Activated CD8-positive, alpha-beta memory T cell treated with anti-CD3 and anti-CD28 coated beads, Interleukin-2, amount 50 U/mL, for 48 hours (primary cell): Measurements from ENCODE around the gene PRDM5.

Source experiments
- DNase-seq: peaks from one replicate; pipeline ENCODE4 v3.0.0-alpha.2; 2020

Gene PRDM5

DNA sequence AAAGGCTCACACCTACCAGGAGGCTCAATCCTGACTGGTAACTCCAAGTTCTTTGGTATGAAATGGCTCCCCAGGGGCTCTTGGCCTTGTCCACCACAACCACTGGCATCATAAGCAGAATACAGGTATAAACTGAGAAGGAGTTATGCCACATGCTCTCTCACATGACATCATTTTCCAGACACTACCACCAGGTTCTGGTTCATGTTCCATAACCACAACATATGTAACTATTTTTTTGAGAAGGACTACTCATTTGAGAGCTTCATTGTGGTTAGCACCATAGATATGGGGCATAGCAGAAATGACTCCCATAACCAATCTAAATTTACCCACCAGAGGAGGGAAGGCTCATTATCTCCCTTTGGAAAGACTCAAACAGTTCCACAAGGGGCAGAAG lies 19.6 kb downstream of the PRDM5 start:
- no peak for DNase-seq

DNA sequence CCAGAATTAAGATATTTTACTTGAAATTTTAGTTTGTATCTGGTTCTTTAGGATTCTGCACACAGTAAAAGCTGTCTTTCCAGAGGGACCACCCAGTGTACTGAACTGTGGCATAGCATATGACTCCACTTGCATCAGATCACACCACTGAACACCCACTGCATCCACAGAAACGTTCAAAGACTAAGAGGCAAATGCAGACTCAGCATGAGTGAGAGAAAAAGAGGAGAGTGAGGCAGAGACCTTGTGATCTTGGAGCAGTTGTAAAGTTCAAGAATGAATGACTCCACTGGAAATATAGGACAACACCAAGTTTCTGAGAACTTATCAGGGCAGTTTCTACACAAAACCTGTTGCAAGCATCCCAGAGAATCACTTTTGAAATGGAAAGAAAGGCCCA lies 20.8 kb downstream of the PRDM5 start:
- DNase-seq: no peak

DNA sequence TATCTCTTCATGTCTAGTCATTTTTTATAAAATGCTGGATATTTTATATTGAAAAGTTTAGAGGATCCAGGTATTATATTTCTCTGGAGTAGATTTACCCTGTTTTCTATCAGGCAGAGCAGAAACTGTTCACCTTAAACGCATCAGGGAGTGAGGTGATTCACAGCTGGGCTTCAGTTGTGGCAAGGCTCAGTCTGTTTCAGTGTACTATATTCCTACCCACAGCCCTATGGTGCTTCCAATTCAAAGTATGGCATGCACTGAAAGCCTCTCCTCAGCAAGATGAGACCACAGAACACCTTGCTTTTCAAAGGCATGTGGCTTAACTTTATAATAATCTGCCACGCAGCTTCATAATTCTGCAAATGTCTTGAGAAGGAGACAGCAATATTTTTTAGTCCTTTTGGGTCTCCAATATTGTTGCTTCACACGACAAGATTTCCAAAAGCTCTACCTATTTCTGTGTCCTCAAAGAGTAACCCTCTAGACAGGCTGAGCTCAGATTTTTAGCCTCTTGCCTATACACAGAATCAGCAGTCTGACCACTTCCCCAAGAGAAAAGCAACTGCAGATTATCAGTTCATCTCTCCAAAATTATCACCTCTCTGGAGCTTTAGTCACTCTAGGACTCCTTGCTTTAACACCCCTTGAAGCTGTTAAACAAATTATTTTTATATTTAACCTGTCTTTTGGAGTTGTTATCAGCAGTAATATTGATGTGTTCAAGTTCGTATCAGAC lies 24.4 kb downstream of the PRDM5 start:
- no peak for DNase-seq

DNA sequence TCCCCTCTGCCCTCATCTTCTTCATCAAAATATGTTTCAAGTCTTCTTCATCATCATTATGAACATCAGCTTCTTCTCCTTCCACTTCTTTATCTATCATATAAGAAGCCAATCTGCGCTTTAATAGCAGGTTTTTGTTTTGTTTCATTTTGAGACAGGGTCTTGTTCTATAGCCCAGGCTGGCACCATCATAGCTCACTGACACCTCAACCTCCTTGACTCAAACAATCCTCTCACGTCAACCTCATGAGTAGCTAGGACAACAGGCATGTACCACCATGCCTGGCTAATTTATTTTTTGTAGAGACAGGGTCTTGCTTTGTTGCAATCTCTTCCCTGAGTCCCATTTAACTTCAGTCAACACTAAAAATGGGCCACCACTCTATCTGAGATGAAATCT lies 27.0 kb downstream of the PRDM5 start:
- DNase-seq: no peak

DNA sequence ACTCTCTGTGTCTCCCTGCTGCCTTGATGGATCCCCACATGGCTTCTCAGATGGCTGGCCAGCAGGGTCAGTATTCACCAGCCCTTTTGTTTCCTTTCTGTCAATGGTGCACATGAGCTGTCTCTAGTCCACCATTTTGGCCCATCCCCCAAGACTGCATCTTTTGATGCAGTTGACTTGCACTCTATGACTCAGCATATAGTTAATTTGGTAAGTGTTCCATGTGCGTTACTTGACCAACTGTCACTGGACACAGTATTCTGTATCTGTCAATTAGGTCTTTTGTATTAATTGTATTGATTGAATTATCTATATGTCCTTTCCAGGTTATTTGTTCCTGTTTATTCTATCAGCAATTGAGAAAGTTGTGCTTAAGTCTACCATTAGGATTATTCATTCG lies 29.2 kb downstream of the PRDM5 start:
- no peak for DNase-seq

DNA sequence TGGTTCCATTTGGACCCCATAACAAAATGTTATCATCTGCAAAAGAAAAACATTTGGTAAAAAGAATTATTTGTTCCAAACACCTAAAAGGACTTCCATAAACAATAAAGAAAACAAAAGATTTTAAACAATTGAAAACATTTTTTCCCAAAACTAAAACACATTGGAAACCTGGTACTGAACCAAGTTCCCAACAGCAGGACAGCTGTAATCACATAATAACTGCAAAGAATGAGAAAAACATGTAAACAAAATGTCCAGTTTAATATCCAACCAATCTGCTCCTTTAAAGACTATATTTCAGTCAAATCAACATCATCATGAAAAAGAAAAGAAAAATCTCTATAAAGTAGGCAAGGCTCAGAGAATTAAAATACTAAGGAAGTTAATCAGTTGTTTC lies 36.3 kb downstream of the PRDM5 start:
- no peak for DNase-seq

DNA sequence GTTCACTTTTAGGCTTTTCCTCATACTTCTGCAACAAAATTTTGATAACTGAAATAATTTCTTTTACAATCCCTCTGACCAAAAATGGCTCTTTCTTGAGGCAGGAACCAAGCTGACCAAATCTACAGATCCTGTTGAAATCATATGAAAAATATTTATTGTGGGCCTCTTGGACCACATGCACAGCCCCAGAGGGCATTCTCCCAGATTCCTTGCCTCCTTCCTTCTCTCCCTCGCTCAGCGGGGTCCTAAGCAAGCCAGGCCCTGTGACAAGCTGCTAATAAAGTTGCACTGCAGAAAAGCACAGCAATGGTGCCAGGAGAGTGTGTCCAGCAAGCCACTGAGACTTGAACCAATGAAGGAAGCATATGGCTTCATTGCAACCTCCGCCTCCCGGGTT lies 40.7 kb downstream of the PRDM5 start:
- no peak for DNase-seq

DNA sequence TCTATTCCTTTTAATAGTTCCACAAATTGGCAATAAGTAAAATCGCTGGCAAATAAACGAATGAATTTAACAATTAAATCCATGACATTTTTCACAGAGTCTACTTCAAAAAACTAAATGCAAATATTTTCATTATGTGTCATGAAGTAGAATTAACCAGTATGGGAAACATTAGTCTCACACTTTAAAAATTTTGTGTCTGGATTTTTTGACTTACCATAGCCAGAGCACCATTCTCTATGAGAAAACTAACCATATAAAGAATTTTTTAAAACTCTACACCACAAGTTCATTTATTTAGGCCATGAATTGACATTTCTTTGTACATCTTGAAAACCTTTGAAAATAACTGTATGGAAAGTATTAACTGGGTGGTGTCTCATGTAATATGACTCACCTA lies 41.2 kb downstream of the PRDM5 start:
- no peak for DNase-seq

DNA sequence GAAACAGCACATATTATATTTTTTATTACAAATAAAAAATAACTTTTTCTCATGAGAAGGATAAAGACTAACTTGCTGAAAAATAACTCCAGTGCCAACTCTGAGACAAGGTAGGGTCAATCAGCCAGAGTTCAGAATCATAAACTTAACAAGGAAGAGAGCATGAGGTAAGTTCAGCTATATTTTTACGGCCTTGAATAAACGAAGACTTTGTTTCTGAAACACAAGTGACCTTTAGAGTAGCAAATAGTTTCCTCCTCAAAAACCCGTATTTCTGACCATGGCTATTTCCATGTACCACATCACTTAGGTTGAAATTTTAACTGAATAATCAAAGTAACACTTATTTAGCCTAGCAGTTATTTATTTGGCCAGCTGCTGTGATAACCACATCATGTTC lies 45.5 kb downstream of the PRDM5 start:
- no peak for DNase-seq

DNA sequence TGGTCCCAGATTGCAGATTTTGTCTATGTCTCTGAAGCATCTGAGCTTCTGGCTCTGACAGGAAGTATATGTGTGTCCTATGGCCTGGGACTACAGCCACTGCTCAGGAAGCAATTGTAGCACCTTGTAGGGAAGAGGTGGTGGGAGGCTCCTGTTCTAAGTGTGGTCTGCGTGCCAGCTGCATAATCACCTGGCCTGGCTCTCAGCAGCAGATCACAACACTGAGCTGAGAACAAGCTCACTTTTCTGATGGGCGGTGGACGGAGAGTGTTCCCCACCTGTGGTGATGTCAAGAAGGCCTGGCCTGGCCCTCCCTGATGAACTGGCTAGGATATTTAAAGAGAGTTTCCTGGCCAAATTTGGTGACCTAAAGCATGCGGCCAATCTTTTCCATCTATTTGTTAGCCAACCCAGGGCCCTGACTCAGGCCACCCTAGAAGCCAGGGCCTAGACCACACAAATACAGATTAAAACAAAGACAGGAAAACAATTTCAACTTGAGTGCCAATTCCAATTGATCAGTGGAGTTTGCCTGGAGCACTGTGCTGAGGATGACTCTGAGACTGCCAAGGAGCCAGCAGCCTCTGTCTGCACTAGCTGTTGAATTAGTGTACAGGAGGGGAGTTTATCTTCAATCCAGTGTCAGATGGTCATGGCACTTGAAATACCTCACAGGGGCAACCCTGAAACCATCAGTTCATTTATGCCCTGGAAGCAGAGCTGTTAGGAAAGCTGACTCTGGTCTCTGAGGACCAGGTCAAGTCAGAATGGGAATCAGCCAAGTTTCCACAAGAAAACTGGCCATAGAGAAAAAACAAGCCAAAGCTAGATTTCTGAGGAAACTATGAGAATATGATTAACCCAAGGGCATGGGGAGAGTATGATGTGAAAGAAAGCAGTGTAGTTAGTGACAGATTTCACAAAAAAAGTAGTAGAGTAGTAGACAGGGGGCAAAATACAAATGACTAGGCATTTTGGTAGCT lies 47.4 kb downstream of the PRDM5 start:
- DNase-seq: no peak

DNA sequence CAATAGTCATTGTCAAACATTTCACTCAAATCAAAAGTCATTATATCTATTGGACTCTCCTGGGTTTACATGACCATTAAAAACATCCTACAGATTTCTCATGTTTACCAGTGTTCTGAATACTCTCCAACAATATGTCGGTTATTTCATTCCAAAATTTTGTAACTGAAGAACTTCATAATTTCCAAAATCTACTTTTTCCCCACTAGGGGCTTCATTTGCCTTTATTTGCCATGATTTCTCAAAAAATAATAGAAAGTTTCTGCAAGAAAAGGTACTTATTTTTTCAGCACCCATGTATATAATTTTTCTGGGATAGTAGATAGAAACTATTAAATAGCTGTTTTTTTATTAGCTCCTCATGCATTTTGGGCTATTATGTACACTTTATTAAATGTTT lies 49.0 kb downstream of the PRDM5 start:
- DNase-seq: no peak

DNA sequence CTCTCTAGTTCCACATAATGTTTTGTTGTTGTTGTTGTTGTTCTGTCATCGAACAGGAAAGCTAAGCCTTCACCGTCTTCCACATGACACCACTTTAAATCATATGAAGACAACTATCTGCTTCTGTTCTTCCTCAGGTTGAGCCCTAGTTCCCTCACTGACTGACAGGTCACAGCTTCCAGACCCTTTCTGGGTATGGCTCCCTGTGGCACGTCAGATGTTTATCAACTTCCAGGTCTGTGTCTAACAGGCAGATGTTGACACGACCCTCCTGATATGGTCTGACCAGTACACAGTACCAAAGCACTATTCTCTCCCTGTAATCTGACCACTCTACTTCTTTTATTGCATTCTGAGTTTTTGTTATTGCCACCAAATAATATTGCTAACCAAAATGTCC lies 51.4 kb downstream of the PRDM5 start:
- no peak for DNase-seq

DNA sequence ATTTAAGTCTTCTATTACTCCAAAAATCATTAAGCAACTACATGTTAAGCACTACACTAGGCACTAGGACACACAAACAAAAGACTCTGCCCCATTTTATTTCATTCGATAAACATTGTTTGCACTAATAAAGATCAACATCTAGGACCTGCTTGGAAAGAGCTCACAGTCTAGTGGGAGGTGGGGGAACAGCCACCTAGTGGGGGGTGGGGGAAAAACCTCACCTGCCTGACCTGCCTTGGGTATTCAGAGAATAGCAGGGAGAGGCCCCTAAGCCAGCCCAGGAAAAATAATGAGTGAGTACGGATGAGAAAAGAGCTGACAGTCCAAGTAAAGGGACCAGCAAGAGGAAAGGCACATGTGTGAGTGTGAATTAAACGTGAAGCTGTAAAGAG lies 52.2 kb downstream of the PRDM5 start:
- no peak for DNase-seq

DNA sequence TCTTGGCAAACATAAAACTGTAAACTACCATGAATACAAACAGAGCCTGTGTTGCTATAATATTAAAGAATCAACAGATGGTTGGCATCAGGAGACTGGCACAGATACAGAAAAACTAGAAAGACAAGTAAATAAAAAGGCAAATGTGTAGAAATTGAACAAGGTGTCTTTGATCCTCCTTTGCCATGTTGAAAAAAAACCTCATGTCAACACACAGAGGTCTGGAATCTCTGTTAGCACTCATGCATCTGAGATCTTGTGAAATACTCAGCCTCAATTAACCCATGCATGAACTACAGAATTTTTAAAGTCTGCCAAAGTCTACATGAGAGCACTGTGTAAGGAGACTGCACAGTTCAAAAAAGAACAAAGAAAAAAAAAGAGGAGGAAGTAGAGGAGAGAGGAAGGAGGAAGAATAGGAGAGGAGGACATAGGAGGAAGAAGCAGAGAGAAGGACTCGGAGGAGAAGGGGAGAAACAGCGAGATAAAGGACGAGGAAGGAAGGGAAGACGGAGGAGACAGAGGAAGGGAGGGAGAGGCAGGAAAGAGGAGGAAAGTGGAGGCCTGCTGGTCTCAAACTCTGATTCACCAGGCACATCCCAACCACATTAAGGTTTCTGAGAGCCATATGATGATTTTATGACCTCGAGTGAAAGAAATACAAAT lies 52.8 kb downstream of the PRDM5 start:
- no peak for DNase-seq

DNA sequence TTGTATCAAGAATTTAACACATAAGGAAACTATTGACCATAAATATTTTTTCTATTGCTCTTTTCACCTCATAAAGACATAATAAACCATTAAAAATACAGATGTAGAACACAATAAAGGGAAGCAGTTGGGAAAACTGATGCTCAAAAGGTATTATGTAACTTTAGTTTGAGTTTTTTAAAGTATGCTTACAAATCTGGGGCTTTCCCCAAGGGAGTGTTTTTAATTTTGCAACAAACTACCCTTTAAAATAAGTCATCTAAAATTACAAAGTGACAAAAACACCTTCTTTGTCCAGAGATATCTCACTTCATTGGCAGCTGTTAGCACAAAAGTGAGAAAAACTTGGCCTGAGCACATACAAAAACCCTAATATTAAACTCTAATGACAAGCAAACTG lies 55.0 kb downstream of the PRDM5 start:
- DNase-seq: no peak

DNA sequence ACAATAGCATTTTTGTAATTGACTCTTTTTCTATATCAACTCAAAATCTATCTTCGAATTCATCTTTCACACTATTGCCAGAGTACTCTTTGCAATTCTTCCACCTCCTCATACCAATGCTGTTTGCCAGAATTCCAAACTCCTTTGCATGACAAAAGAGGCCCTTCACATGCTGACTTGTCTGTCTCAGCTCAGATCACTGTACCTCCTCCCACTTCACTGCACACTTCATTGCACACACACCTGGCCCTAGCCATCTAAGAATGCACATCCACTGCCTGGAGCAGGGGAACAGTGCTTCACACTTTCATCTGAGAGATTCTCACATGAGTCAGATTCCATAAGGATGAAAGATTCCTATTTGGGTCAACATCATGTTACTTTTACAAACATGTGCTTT lies 56.5 kb downstream of the PRDM5 start:
- no peak for DNase-seq

DNA sequence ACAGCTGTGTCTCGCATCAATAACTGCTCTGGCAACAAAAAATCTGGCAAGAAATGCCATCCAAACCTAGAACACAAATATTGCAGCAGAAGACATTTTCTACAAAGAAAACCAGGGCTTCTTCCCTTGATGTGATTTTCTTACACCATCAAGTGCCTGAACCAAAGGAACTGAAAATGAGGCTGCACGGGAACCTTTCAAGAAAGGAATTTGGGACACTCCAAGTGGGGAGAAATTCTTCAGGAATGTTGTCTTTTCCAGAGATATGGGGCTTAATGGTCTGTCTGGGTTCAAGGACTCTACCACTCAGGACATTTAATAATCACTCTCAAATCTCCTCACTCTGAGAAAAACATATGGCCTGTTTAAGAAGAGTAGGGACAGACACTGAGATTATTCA lies 57.6 kb downstream of the PRDM5 start:
- no peak for DNase-seq

DNA sequence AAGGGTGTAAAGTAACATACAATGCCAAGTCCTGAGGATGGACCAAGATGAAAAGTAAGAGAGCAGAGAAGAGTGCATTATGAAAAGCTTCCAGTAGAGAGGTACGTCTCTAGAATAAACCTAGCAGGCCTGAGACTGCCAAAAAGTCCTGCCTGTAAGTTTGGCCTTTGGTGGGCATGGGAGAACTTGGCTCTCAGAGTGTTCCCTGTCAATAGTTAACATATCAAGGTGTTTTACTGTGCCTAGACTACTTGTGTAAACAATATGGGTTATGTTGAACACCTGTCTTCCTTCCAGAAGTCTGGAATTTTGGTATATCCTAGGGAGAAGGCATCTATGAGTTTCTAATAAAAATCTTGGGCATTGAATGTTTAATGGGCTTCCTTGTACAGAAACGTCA lies 60.1 kb downstream of the PRDM5 start:
- no peak for DNase-seq

DNA sequence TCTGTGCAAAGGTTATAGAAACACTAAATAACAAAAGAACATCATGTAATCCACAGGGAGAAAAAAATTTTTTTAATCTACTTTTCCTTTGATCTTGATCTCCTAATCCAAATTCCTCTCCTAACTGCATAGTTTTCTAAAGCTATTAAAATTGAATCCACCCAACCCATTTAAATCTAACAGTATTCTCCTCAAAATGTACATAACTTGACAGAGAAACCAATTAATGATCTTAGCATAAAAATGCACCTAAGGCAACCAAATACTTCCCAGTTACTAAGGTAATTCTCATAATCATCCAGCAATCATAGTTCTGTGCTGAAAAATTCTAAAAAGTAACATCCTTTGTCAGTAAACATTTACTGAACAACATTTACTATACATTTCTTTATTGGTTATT lies 60.7 kb downstream of the PRDM5 start:
- no peak for DNase-seq

DNA sequence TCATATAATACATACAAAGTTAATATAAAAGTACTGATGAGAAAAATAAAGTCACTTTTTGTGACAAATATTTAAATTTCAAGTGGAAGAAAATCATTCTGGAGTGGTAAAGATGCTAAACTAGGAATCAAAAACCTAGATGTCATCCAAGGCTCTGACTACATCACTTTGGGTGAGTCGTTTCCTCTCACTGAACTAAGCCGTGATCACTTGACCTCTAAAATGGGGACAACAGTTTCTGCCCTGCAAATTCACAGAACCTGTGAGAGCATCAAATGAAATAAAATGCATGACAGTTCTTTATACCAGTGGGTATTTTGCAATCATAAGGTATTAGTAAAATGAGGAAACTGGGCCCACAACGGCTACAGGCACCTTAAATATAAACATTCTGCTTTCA lies 63.8 kb downstream of the PRDM5 start:
- DNase-seq: no peak

DNA sequence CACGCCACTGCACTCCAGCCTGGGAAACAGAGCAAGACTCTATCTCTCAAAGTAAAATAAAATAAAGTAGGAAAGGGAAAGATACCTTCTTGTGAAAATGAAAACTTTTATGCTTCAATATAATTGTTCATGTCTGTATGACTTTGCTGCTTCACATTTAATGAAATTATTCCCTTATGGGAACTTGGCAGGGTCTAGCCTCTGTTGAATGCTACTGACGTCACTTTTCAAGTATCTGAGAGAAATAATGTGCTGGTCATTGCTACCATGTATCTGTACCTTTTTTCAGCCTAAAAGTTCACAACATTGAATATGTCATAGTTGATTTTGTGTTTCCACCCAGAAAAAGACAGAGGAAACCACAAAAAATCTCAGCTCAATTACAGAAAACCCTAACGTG lies 65.2 kb downstream of the PRDM5 start:
- DNase-seq: no peak

DNA sequence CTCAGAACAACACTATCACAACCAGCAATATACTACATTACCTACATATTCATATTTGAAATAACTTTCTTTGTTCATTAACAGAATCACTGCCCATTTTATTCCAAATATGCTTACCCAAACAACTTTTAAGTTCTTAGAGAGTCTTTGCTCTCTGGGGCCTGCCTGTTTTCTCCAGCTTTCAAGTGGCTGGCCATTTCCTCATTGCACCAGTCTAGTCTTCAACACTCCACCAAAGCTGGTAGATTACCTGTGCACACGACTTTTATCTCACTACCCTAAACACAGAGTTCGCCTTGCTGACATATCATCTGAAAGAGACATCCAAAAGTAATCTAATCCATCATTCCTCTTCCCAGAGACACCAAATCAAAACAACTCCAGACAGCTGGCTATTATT lies 66.2 kb downstream of the PRDM5 start:
- DNase-seq: no peak

DNA sequence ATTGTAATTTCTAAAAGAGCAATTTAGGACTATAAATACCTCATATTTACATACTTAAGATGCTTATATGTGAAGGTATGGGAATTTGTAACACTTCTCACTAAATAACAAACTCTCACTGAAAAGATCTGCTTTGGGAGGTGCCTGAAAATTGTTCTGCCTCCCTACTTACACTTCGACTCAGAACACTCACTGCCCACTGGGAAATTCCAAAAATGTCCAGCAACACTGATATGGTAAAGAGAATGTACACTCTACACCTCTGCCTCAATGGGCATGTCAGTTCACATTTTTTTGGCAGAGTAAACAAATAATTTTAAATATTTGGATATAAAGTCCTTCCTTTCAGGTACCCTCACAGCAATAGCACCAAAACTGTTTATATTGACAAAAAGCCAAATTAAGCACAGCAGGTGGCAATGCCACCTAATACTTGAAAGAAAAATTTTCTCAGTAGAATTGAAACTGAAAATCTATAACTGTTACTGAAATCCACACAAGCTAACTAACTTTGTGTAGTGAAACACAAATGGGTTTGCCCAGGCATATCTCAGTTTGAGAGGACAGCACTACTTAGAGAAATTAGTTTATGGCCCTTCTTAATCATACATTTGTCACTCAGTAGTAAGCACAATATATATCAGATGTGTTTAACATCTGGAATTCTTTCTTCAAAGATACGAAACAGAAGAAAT lies 67.1 kb downstream of the PRDM5 start:
- no peak for DNase-seq
